Heart left ventricle (tissue), 13 donors: ENCODE measurements around the gene CAPN7.

Source experiments
- CTCF ChIP-seq, 12 donors: fragments of 200-600 bp; sonication (generic) in 4 of 12; IDR thresholded peaks; one replicate each; pipeline versions ENCODE4 v1.5.0 to v1.8.0; 2018 to 2022; ENCODE audit warnings: antibody characterized with exemption in 12 of 12, mild to moderate bottlenecking in 5 of 12
- POLR2A ChIP-seq, 2 donors: fragments of 450-650 bp; IDR thresholded peaks; one replicate each; pipeline ENCODE4 v1.6.1; 2017; ENCODE audit warnings: antibody characterized with exemption in 2 of 2, mild to moderate bottlenecking in 2 of 2, moderate library complexity in 2 of 2
- donor health status: ischemic (EF 13 %, LVEDD 7.1; RV severe dilation, severe dysfunction).
- donor health status: DM: no; HTN: yes; CAD: no.
- donor health status: DM: no; HTN: no; CAD: no.
- donor health status: ischemic (EF 25% LVEDD 6.9; RV normal size, moderate dysfunction).
- donor health status: ischemic (EF 25% LVEDD 5.7; RV mildly dilated, moderate dysfunction).
- donor health status: ischemic (EF 35%, LVEDD 5.7; RV mildly dilated, moderate dysfunction).
- donor health status: nonischemic (EF 11% LVEDD 7.7; RV severe dilation, severe dysfunction).
- donor health status: DM: yes; HTN: yes; CAD: no.
- donor health status: PGD.
- donor health status: ischemic (EF 29% LVEDD 5.4; RV normal size, mild dysfunction).
- donor health status: nonischemic (EF 23%, LVEDD 6.1; RV moderate dilation, normal function).

DNA sequence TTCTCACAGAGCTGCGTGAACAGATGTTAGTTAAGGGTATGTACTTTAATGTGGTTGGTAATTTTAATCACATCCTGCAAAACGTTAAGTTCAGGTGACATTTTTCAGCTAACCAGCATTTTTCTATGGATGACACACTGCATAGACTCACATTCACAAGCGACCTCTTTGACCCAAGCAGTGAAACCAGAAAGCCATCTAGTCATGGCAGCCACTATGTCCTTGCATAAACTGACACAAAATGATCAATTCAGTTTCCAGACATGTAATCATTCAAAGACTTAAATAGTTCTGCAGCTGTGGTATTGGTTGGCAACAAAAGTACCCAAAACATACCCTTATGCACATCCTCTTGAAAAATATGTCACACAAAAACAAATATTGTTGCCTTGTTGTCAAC lies 7.4 kb upstream of the CAPN7 start:
- TF ChIP-seq CTCF (IDR thresholded peaks at IDR 0.05) (no peak), POLR2A (IDR thresholded peaks at IDR 0.05) (no peak)
